ENCODE results near the gene WIZ. TPM values are rescaled to one million over a fixed set of nuclear protein-coding genes. Genes with fewer than 3 reads are reported as not detected.

Gene WIZ
- total and polyA plus RNA-seq, 2 of the 4 experiments (the other 2 are of a cell fraction): 0.90 to 27.1 TPM

- H3K4me1 ChIP-seq (ENCODE audit: control insufficient read depth, insufficient read depth, low read length): peaks cover 19% of the 10 kb centered on the region
- peaks cover 15 to 58% of the 10 kb centered on the region in 2 experiments for H3K79me1 ChIP-seq (ENCODE audit: low read depth in 1 of 2, low read length in 2 of 2)
- H4K5ac ChIP-seq (ENCODE audit: low read depth, low read length): no peak overlapping the region
- no peak for ATAC-seq (ENCODE audit: low read depth)
- POLR2A ChIA-PET (ENCODE audit: unreplicated experiment): no interaction called here
- H3K4me3 ChIP-seq (ENCODE audit: insufficient read depth, low read depth, low read length): no peak overlapping the region
- H2BK5ac ChIP-seq (ENCODE audit: low read depth, low read length, poor library complexity, severe bottlenecking): no peak overlapping the region
- H4K20me1 ChIP-seq (ENCODE audit: insufficient read depth, low read length): peaks cover 48% of the 10 kb centered on the region
- H3K9me3 ChIP-seq (ENCODE audit: control insufficient read depth, insufficient read depth, low read length): no peaks in the 10 kb centered on the region
- no peak overlapping the region for H2BK15ac ChIP-seq (ENCODE audit: low read depth, low read length)
- 76% methylated on average over 7 of the region's 24 CpGs; no CpG with 5 or more reads in 1 of the 2 experiments for WGBS, 2 experiments (ENCODE audit: extremely low coverage in 2 of 2, insufficient read length in 1 of 2)
- no peak overlapping the region for H3K56ac ChIP-seq (ENCODE audit: extremely low read depth, insufficient read depth, low read length)
- dilution Hi-C loops (cut with HindIII; ENCODE audit: low sequenced_read_pairs, unreplicated experiment) (no loop called here), in situ Hi-C loops (cut with MboI; ENCODE audit: low sequenced_read_pairs) (loop anchor here (25.0 kb wide), 1 partner anchor 868 kb away; the partner anchor contains the start of gene NDUFB7), intact Hi-C loops (cut with micrococcal nuclease) (loop anchor here (5.0 kb wide), 1 partner anchor 127 kb away; no protein-coding TSS in a partner anchor)
- H3K4ac ChIP-seq (ENCODE audit: low read depth, low read length): no peak overlapping the region
- BruUV-seq (replicated peaks): no TSS peak
- H3K4me2 ChIP-seq (ENCODE audit: low read depth, low read length): no peak overlapping the region
- CTCF ChIA-PET: interaction anchor here (1.4 kb wide), 1 partner anchor 10 kb away, joined by 3 read pairs; no protein-coding TSS in a partner anchor
- H3K9ac ChIP-seq (ENCODE audit: low read depth, low read length): no peak overlapping the region; the same call in 1 of the 2 replicates
- H2BK20ac ChIP-seq (ENCODE audit: low read depth, low read length): no peak overlapping the region
- no peak overlapping the region for H4K91ac ChIP-seq (ENCODE audit: insufficient read depth, low read depth, low read length)
- no peak overlapping the region for H3K14ac ChIP-seq (replicated peaks; ENCODE audit: low read depth, low read length)
- no peak for DNase-seq
- no peak overlapping the region for H3K18ac ChIP-seq (ENCODE audit: low read depth, low read length)
- no peak overlapping the region for H3K23ac ChIP-seq (ENCODE audit: low read depth, low read length)
- no peak overlapping the region for H2BK120ac ChIP-seq (ENCODE audit: low read depth, low read length)
- H3K9me1 ChIP-seq (ENCODE audit: insufficient read depth, low read length): peaks cover 12% of the 10 kb centered on the region; the same call in 1 of the 2 replicates
- H2AFZ ChIP-seq (replicated peaks; ENCODE audit: low read length, poor library complexity): no peak overlapping the region
- no peak overlapping the region for H2AK9ac ChIP-seq (replicated peaks; ENCODE audit: low read depth, low read length, poor library complexity)
- H4K8ac ChIP-seq (ENCODE audit: low read depth in 2 of 2, low read length in 2 of 2): no peak overlapping the region
- no peak overlapping the region for H2AK5ac ChIP-seq (ENCODE audit: low read depth, low read length)
- H3K27me3 ChIP-seq (ENCODE audit: control insufficient read depth, insufficient read depth, low read length): no peaks in the 10 kb centered on the region
- TF ChIP-seq RFX5 (IDR thresholded peaks at IDR 0.05; ENCODE audit: low read depth, low read length): no peak
- TF ChIP-seq USF2 (IDR thresholded peaks at IDR 0.05; ENCODE audit: low read depth, low read length): no peak
- TF ChIP-seq ELK1 (IDR thresholded peaks at IDR 0.05; ENCODE audit: borderline replicate concordance, low read depth, low read length): no peak
- no peak for TF ChIP-seq SMC3 (IDR thresholded peaks at IDR 0.05; ENCODE audit: low read depth, low read length)
- TF ChIP-seq MAZ (IDR thresholded peaks at IDR 0.05; ENCODE audit: borderline replicate concordance, low read depth, low read length): no peak
- no peak for TF ChIP-seq FOS (IDR thresholded peaks at IDR 0.05; ENCODE audit: low read depth, low read length)
- no peak for TF ChIP-seq MAFK (IDR thresholded peaks at IDR 0.05; ENCODE audit: low read depth, low read length)
- TF ChIP-seq RCOR1 (IDR thresholded peaks at IDR 0.05; ENCODE audit: insufficient replicate concordance, low read length): no peak
- TF ChIP-seq CTCF (conservative IDR thresholded peaks at IDR 0.05; ENCODE audit: low read depth, low read length): no peak
- TF ChIP-seq BHLHE40 (IDR thresholded peaks at IDR 0.05; ENCODE audit: low read depth, low read length): no peak
- no peak for TF ChIP-seq CEBPB (IDR thresholded peaks at IDR 0.05; ENCODE audit: low read depth, low read length)
- TF ChIP-seq CHD1 (IDR thresholded peaks at IDR 0.05; ENCODE audit: low read depth, low read length): no peak
- no peak for TF ChIP-seq MXI1 (IDR thresholded peaks at IDR 0.05; ENCODE audit: borderline replicate concordance, low read depth, low read length)
- TF ChIP-seq RAD21 (IDR thresholded peaks at IDR 0.05; ENCODE audit: low read length): no peak
- no peak for TF ChIP-seq POLR2A (IDR thresholded peaks at IDR 0.05; ENCODE audit: low read depth, low read length)
- H3K36me3 ChIP-seq (ENCODE audit: control insufficient read depth, insufficient read depth, low read length): peaks cover 39% of the 10 kb centered on the region
- H3K27ac ChIP-seq (ENCODE audit: insufficient read depth, low read length): no peak overlapping the region
These were observed 19.8 kb downstream of the WIZ start for GRCh38 chr19:15429825-15430467.

All from IMR-90 (cell line).